ENCODE results near the gene RNU6-1.

DNA sequence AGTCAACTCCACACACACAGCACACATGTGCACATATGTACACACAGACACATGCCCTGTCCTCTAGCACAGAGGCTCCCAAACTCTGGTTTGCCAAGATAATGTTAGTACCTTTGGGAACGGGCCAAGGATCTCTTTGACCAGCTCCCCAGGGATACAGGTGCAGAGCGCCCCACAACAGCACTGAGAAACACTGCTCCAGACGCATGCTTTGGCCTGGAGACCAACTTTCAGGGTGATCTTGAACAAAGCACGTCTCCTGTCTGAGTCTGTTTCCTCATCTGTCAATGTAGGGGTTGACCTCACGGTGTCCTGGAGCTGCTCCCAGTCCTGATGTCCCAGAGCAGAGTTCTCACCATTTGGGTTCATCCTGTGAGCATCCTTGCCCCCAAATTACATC is 30.4 kb downstream of the RNU6-1 start:
- TF ChIP-seq, protein P1, sequence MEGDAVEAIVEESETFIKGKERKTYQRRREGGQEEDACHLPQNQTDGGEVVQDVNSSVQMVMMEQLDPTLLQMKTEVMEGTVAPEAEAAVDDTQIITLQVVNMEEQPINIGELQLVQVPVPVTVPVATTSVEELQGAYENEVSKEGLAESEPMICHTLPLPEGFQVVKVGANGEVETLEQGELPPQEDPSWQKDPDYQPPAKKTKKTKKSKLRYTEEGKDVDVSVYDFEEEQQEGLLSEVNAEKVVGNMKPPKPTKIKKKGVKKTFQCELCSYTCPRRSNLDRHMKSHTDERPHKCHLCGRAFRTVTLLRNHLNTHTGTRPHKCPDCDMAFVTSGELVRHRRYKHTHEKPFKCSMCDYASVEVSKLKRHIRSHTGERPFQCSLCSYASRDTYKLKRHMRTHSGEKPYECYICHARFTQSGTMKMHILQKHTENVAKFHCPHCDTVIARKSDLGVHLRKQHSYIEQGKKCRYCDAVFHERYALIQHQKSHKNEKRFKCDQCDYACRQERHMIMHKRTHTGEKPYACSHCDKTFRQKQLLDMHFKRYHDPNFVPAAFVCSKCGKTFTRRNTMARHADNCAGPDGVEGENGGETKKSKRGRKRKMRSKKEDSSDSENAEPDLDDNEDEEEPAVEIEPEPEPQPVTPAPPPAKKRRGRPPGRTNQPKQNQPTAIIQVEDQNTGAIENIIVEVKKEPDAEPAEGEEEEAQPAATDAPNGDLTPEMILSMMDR (IDR thresholded peaks at IDR 0.05 in 8 of 11, conservative IDR thresholded peaks at IDR 0.05 in 3 of 11): no peak
- no peak for TF ChIP-seq POLR2A (IDR thresholded peaks at IDR 0.05)
